HG03159 (cell line): Measurements from ENCODE around the gene IDI2.
"Not testable (repeated sequence)": the region's sequence is repeated elsewhere in the genome, so short reads cannot be mapped to it uniquely, and the experiment has no call there.

Experiments
- ATAC-seq: cut with Tn5 transposase; IDR thresholded peaks from one replicate; pipeline ENCODE4 v1.9.1; 2021; ENCODE audit warnings: mild to moderate bottlenecking, moderate library complexity; ENCODE audit not compliant: unreplicated experiment

Gene IDI2

DNA sequence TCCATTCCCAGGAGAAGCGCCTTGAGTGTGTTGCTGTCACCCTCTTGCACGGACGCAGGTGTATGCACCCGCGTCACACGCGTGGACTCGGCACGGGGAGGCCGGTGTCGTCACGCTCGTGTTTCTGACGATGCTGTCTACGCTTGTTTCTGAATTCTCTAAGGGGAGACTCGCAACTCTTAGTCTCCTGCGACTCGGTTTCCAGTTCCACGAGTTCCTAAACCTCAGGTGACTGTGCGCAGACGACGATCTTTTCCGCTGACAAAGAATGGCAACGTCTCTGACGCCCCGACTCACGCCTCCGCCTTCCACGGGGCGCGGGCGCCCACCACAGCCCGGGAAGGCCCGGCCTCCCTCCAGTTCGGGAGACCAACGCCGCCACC, 22.7 kb upstream of the IDI2 start:
- ATAC-seq, result peak; percentile 7

DNA sequence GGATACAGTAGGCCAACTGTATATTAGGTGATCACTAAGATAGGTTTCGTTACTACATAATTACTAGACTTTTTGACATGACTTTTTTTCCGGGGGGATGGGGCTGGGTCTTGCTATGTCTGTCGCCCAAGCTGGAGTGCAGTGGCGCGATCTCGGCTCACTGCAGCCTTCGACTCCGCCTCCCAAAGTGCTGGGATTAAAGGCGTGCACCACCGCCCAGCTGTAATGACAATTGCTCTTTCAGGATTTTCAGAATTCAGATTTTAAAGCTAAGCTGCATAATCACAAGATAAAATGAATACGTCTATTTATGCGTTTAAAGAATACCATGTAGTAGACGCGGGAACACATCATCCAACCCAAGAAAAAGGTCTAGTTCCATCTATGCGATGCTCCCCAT, 22.3 kb upstream of the IDI2 start:
- ATAC-seq, result no peak

DNA sequence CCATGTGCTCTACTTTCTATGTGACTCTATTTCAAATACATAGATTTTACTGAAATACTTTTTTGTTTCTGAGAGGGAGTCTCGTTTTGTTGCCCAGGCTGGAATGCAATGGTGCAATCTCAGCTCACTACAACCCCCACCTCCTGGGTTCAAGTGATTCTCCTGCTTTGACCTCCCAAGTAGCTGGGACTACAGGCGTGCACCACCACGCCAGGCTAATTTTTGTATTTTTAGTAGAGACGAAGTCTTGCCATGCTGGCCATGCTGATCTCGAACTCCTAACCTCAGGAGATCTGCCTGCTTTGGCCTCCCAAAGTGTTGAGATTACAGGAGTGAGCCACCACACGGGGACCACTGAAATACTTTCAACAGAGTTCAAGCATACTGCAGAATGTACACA, 19.8 kb upstream of the IDI2 start:
- ATAC-seq, result no peak

DNA sequence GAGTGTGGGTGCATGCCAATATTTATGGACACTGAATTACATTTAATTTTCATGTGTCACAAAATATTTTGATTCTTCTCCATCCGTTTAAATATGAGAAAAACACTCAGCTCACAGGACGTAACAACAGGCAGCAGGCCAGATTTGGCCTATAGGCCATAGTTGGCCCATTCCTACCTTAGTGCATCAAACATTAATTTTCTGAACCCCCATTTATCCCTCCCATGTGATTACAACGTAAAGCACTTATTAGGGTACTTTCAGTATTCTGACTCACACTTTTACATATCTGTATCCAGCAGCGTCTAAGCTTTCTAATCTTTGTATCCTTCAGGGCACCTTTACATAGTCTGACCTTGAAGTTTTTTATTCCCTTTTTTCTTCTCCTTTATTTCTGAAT, 19.3 kb upstream of the IDI2 start:
- no peak for ATAC-seq

DNA sequence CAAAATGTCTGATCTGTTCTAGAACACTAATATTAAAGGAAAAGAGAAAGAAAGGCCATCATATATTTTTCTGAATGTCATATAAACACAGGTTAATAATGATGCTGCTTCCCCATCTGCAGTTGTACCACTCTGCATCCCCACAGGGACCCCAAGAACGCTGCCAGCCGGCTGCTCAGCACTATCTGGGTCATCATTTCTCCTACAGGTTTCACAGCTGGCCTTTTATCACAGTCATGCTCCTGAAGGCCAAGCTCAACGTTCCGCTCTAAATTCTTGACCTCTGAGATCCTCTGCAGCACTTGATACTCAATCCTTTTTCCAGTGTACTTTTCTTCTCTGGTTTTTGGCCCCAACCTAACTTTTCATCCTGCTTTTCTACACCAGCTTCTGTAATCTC, 18.5 kb upstream of the IDI2 start:
- no peak for ATAC-seq

DNA sequence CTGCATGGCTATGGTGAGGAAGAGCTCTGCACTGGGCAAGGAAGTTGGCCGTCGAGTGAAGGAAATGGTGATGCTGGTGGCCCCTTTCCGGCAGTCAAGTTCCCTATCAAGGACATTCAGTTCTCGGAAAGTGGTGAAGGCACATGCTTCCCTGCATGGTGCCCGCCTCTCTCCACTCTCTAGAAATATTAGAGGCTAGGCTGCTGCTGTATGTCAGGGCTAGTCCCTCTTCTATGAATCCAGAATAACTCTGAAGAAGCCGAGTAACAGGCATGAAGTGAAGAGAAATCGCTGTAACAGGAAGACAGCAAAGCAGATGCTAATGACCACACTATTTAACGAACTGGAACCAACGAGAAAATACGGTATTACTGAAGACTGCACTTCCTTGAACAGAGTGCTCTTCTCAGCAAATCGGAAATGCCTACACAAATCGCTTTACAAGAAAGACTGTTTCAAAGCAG, 17.9 kb upstream of the IDI2 start:
- peak; percentile 73 for ATAC-seq

DNA sequence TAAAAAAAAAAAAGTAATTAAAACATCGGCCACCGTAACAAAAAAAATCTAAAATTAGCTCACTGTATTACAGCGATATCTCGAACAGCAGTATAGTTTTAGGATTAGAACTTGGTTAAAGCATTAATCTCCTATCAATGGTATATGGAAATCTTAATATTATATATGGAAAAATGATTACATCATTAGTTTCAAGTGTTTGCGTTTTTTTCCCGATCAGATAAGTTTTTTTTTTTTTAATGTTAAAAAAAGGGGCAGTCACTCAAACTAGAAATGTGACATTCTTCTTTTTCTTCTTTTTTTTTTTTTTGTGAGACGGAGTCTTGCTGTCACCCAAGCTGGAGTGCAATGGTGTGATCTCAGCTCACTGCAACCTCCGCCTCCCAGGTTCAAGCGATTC, 15.9 kb upstream of the IDI2 start:
- ATAC-seq, result no peak

DNA sequence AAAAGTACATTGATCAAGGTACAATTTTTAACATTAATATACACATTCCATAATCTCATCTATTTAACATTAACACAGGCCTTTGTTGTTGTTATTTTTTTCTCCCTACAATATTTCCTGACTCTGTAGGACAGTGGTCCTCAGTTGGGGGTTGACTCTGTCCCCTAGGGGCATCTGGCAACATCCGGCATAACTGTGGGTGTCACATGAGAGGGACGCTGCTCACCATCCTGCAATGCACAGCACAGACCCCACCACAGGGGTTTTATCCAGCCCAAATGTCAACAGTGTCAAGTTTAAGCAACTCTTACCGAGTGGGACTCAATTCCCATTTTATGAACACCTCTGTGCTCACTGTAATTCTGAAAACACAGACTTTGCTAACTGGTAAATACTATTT, 14.5 kb upstream of the IDI2 start:
- no peak for ATAC-seq

DNA sequence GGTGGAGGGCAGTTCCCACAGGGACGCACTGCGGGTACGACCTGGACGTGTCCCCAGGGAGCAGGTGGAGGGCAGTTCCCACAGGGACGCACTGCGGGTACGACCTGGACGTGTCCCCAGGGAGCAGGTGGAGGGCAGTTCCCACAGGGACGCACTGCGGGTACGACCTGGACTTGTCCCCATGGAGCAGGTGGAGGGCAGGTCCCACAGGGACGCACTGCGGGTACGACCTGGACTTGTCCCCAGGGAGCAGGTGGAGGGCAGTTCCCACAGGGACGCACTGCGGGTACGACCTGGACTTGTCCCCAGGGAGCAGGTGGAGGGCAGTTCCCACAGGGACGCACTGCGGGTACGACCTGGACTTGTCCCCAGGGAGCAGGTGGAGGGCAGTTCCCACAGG, 13.1 kb upstream of the IDI2 start:
- not testable (repeated sequence) for ATAC-seq

DNA sequence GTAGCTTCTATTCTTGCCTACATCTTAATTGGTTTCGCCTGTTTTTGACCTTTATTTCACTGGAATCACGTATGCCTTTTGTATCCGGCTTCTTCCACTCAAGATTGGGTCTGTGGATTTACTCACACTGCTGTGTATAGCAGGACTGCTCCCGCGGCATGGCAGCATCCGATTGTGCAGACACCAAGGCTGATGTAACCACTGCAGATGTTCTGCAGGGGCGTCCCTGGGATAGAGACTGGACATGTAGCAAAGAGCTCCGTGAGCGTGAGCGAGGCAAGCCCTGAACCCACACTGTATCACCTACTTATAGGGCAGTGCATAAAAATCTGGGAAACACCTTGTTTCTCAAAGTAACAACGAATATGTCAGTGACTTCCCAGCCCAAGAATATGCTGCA, 11.4 kb upstream of the IDI2 start:
- ATAC-seq, result no peak

DNA sequence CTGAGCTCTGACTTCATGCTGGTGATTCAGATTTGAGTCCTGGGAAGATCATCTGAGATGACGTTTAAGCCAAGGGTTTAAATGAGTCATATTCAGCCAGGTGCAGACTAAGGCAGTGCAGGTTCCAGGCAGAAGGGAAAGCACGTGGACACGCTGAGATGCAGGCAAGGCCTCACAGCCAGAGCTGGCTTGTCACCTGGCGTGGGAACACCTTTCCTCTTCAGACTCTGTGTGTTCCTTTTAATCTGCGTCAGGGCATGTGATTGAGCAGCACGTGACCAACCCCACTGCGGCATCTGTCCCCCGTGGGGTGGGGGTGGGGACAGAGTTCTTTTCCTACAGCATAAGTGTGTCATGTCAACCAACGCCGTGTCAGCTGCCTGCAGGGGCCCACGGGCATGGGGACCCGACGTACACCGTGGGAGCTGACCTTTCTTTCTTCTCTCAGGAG, 10.7 kb upstream of the IDI2 start:
- peak; percentile 92 for ATAC-seq

DNA sequence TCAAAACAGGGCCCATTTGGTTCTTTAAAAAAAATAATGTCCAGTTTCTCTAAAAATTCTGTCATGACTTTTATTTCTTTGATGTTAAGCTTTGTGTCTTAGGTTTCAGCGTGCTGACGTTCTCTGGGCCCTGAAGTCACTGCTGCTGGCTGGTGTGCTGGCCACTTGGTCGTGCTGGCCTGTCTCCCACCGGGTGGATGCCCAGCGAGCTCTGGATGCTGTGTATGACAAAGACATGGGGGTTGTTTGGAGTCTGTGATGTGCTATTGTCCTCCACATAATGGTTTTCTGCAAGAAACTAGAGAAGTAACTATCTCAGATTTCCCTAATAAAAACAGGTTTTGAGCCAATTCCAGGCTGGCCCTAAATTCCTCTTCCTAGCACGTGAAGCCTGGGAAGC, 9.5 kb upstream of the IDI2 start:
- ATAC-seq, result no peak

DNA sequence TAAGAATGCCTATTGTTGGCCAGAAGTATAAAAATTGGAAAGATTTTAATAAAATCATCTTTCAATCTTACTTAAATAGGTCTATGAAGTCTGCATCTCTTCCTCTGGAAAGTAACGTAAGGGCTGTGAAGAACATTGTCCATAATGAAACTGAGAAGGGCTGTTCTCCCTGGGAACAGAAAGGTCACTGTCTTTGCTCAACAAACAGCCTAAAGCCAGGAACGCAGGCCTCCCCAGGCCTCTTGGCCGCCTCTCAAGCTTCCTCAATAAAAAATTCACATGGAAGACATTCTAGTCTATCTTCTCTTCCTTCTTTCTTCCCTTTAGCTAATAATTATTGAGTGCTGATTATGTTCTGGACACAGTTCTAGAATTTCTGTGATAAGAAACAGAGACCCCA, 9.1 kb upstream of the IDI2 start:
- ATAC-seq, result no peak

DNA sequence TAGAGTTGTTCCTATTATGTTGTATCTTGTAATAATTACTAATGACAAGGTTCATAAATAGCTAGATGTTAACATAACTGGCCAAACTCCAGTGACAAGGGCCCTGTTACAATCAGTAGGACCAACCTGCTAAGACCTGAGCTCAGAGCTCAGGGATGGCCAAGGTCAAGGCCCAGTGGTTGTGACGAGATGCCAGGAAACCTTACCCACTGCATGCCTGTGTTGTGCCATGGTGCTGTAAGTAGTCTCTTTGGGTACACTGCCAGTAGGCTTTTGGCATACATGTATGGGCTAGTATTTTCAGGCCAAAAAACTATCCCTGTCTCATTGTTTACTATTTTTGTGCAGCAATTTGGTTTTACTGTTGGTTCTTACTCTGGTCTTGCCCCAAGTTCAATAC, 7.9 kb upstream of the IDI2 start:
- ATAC-seq, result no peak

DNA sequence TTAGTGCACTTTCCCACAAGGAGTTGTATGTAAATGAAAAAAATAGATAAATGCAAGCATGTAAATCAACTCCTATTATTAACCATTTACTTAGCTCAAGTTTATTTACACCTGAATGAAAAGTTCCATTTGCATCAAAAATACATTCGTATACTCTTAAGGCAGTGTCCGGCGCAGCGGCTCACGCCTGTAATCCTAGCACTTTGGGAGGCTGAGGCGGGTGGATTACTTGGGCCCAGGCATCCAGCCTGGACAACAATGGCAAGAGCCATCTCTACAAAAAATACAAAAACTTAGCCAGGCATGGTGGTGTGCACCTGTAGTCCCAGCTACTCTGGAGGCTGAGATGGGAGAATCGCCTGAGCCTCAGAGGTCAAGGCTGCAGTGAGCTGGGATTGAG, 4.2 kb upstream of the IDI2 start:
- ATAC-seq, result no peak

DNA sequence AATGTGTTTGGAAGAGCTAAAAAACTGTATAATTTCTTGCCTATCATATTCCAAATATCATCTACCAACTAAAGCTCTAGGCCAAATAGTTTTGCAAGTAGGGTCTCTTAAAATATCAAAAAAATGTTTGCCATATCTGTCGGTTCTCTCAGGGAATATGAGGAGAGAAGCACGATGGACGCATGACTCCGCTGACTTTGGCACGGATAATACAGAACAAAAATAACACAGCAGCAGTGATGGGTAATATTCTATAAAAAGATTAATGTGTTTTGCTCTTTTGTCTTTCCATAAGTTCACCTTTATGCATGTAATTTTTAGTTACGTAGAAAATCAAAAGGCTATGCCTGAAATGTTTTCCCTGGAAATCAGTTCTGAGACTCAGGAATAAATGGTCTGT, 919 bp upstream of the IDI2 start:
- ATAC-seq, result no peak

DNA sequence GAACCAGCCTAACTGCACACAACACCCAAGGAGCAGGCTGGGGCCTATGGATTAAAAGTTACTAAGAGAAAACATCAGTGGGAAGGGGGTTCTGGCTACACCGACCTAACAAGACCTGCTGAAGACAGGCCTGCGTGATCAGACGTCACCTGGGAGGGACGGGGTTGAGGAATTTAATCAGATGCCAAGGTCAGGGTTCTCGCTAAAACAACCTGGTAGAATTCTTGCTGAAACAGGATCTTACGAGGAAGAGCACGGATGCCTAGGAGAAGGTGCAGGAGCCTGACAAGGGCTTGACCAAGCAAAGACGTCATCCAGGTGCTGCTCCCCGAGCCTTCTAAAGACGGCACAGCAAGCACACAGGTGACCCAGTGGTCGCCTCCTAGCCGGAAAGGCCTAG, 1.6 kb downstream of the IDI2 start:
- no peak for ATAC-seq

DNA sequence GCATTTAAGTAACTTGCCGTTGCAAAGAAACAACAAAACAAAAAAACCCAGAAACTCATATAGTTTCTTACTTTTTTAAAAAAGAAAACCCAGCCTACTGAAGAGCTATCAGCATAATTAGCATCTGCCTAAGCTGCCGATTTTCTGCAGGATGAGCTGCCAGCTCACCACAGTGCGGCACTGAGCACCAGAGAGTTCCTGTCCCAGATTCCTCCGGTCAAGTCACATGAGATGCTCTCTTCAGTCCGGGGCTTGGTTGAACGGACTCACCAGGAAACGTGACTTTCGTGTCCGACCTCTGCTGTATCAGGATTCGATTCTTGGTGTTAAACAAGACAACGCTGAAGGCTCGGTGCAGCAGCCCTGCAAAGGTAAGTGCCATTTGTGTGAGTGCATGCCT, 3.2 kb downstream of the IDI2 start:
- ATAC-seq, result no peak

DNA sequence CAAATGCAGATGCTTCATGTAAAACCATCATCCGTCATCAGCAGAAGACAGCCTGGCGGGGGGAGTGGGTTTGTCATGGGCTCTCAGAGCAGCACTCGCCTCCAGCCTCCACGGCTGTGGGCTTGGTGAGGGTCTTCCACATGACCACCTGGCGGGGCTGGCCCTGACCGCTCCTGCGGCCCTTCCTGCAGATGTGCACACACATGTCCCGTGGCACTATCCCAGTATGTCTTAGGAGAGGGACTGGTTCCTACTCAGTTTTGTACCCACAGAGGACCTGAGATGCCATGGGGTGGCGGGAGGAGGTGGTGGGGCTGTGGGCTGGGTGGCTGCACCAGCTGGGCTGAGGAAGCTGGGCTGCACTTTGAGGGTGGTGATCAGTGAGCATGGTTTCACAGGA, 4.7 kb downstream of the IDI2 start:
- no peak for ATAC-seq

DNA sequence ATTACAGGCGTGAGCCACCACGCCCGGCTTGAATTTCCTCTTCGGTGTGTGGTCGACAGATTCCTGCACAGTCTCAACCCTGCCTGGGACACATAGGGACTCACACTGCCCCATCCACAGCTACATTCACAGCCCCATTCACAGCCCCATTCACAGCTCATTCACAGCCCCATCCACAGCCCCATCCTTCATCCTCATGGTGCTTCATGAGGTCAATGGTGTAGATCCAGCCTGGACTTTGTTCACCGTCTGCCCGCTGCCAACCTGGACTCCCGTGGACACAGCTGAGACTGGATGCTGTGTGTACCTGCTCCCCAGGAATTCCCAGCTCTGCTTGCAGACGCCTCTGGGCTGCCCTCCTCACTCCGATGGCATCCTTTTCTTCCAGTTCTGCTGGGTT, 5.2 kb downstream of the IDI2 start:
- ATAC-seq, result no peak

DNA sequence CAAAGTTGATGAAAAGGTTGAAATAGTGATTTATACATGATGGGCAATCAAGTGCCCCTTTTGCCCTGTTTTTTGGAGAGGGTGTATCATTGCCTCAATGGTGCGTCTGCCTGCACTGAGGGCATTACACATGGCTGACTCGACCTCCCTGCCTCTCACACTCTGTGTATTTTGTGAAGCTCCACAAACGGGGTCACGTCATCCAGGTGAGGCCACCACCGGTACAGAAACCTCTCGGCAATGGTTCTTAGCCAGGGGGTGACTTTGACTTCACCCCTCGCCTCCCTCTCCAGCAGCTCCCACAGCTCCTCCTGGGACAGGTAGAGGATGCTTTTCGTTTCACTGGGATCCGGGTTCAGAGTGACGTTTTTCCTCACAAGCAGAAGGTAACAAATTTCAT, 6.3 kb downstream of the IDI2 start:
- no peak for ATAC-seq

DNA sequence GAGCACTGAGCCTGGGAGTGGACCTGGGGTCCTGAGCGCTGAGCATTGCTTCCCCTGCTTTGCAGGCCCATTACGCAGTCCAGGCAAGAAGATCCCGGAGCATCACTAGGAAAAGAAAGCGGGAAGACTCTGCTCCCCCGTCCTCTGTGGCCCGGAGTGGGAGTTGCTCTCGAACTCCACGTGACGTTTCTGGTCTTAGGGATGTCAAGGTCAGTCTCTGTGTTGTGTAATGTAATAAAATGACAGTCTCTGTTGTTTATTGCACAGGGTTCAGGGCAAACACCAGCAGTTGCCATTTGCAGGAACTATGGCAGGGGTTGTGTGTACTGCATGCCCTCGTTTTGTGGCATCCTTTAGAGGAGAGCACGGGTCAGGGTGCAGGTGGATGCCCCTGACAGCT, 10.0 kb downstream of the IDI2 start:
- no peak for ATAC-seq

DNA sequence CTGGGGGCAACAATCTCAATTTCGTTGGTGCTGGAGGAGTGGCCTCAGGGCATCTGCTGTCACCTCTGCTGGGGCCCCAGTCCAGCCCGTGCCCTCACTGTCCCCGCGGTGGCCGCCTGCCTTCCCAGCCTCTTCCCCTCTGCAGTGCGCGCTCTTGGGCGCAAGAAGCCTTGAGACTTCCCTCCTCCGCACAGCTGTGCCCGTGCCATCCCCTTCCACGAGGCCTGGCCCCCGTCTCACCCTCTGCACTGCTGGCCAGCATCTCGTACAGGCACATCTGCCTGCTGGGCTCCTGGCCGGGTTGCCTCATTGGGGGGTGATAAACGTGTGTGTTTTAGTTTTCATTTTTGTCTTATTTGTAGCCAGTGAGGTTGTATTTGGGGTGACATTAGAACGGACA, 14.0 kb downstream of the IDI2 start:
- no peak for ATAC-seq

DNA sequence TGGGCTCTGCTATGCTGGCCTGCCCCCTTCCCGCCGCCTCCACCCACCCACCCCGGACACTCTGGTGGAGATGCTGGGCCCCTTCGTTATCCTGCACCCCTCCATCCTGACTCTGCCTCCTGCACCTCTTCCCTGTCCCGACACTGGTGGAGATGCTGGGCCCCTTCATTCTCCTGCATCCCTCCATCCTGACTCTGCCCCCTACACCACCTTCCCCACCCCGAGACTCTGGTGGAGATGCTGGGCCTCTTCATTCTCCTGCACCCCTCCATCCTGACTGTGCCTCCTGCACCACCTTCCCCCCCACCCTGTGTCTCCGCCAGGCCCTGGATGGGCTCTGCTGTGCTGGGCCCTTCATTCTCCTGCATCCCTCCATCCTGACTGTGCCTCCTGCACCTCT, 15.0 kb downstream of the IDI2 start:
- ATAC-seq, result no peak
